Loucy (cell line): Measurements from ENCODE around the gene LDLRAD4.
A peak's percentile ranks its signal among the peaks of the same experiment; 100 is the strongest.

Source experiments
- H2AFZ ChIP-seq: fragments of 200-600 bp; sonication (generic); 2 replicates; pipeline ENCODE4 v1.6.0; 2016; ENCODE audit warnings: antibody characterized with exemption, mild to moderate bottlenecking, low read length, moderate library complexity
- H3F3A ChIP-seq: fragments of 200-600 bp; 2 replicates; pipeline ENCODE4 v1.6.0; 2016; ENCODE audit warnings: antibody characterized with exemption, low read depth, mild to moderate bottlenecking
- H3K27me3 ChIP-seq: fragments of 200-600 bp; sonication (generic); 2 replicates; pipeline ENCODE4 v1.6.1; 2014; ENCODE audit warnings: low read length, mild to moderate bottlenecking; ENCODE audit not compliant: insufficient read depth, poor library complexity, severe bottlenecking
- H3K36me3 ChIP-seq: fragments of 200-600 bp; sonication (generic); 2 replicates; pipeline ENCODE4 v1.6.1; 2016; ENCODE audit warnings: low read length; ENCODE audit not compliant: insufficient read depth
- H3K4me1 ChIP-seq: fragments of 200-600 bp; sonication (generic); 2 replicates; pipeline ENCODE4 v1.5.1; 2014; ENCODE audit warnings: low read length, mild to moderate bottlenecking; ENCODE audit not compliant: insufficient read depth, poor library complexity, severe bottlenecking
- H3K4me2 ChIP-seq: fragments of 200-600 bp; sonication (generic); 2 replicates; pipeline ENCODE4 v1.6.0; 2014; ENCODE audit warnings: antibody characterized with exemption, low read length, low read depth, mild to moderate bottlenecking; ENCODE audit not compliant: poor library complexity, severe bottlenecking
- H3K4me3 ChIP-seq: fragments of 200-600 bp; sonication (generic); 2 replicates; pipeline ENCODE4 v1.5.1; 2014; ENCODE audit warnings: low read length, mild to moderate bottlenecking, mixed read lengths; ENCODE audit not compliant: poor library complexity, severe bottlenecking
- H3K79me2 ChIP-seq: fragments of 200-600 bp; sonication (generic); 2 replicates; pipeline ENCODE4 v1.6.1; 2014; ENCODE audit warnings: low read length; ENCODE audit not compliant: insufficient read depth
- H3K9ac ChIP-seq: fragments of 200-600 bp; sonication (generic); 2 replicates; pipeline ENCODE4 v1.6.0; 2014; ENCODE audit warnings: mild to moderate bottlenecking, low read depth, low read length, moderate library complexity; ENCODE audit not compliant: poor library complexity, severe bottlenecking
- H3K9me2 ChIP-seq: fragments of 200-600 bp; sonication (generic); replicated peaks from 2 replicates; pipeline ENCODE4 v1.6.1; 2016; ENCODE audit warnings: low read depth, low read length, mixed read lengths
- H3K9me3 ChIP-seq: fragments of 200-600 bp; sonication (generic); 2 replicates; pipeline ENCODE4 v1.6.1; 2014; ENCODE audit warnings: mild to moderate bottlenecking, antibody characterized with exemption, low read length, low read depth; ENCODE audit not compliant: insufficient read depth
- H4K20me1 ChIP-seq: fragments of 200-600 bp; sonication (generic); 2 replicates; pipeline ENCODE4 v1.6.0; 2014; ENCODE audit warnings: antibody characterized with exemption, low read length, mild to moderate bottlenecking; ENCODE audit not compliant: insufficient read depth, poor library complexity, severe bottlenecking
- CTCF ChIP-seq: fragments of 200-600 bp; sonication (generic); conservative IDR thresholded peaks from 2 replicates; pipeline ENCODE4 v1.5.1; 2014; ENCODE audit warnings: mild to moderate bottlenecking, antibody characterized with exemption, low read length
- EZH2phosphoT487 ChIP-seq: fragments of 200-600 bp; IDR thresholded peaks from 2 replicates; pipeline ENCODE4 v1.6.1; 2018; ENCODE audit warnings: antibody characterized with exemption, mild to moderate bottlenecking, moderate library complexity, borderline replicate concordance

Gene LDLRAD4

GRCh38 chr18:13409026-13409425, 190.5 kb downstream of the LDLRAD4 start:
- Histone ChIP-seq H3K4me3 (no peak overlapping the region), H3K27me3 (no peaks in the 10 kb centered on the region), H3K9me2 (no peaks in the 10 kb centered on the region), H2AFZ (no peak overlapping the region), H3K9me3 (no peaks in the 10 kb centered on the region), H4K20me1 (no peaks in the 10 kb centered on the region), H3K4me2 (no peak overlapping the region), H3F3A (no peaks in the 10 kb centered on the region), H3K79me2 (no peaks in the 10 kb centered on the region), H3K4me1 (peaks cover 11% of the 10 kb centered on the region), H3K36me3 (no peaks in the 10 kb centered on the region; the same call in 1 of the 2 replicates), H3K9ac (no peak overlapping the region)
- no peak for TF ChIP-seq CTCF
- TF ChIP-seq EZH2phosphoT487 = no peak

- Histone ChIP-seq H3K9me3 (no peaks in the 10 kb centered on the region), H3K79me2 (no peaks in the 10 kb centered on the region), H3K4me1 (peaks cover 11% of the 10 kb centered on the region), H3K4me2 (no peak overlapping the region), H3K36me3 (no peaks in the 10 kb centered on the region; the same call in 1 of the 2 replicates), H3K9ac (no peak overlapping the region), H3K9me2 (no peaks in the 10 kb centered on the region), H2AFZ (no peak overlapping the region), H3K4me3 (no peak overlapping the region), H3K27me3 (no peaks in the 10 kb centered on the region), H4K20me1 (no peaks in the 10 kb centered on the region), H3F3A (no peaks in the 10 kb centered on the region)
- TF ChIP-seq CTCF = peak; percentile 54
- TF ChIP-seq EZH2phosphoT487 = no peak
These were observed 191.4 kb downstream of the LDLRAD4 start for GRCh38 chr18:13409997-13410396.

GRCh38 chr18:13410471-13410870, 191.9 kb downstream of the LDLRAD4 start:
- peaks cover 11% of the 10 kb centered on the region for H3K4me1 ChIP-seq
- no peak overlapping the region for H3K9ac ChIP-seq
- H3K9me2 ChIP-seq = no peaks in the 10 kb centered on the region
- H3K36me3 ChIP-seq = no peaks in the 10 kb centered on the region; the same call in 1 of the 2 replicates
- H2AFZ ChIP-seq = no peak overlapping the region
- no peaks in the 10 kb centered on the region for H3K79me2 ChIP-seq
- H3K27me3 ChIP-seq = no peaks in the 10 kb centered on the region
- no peak overlapping the region for H3K4me2 ChIP-seq
- no peaks in the 10 kb centered on the region for H3K9me3 ChIP-seq
- no peaks in the 10 kb centered on the region for H4K20me1 ChIP-seq
- no peak overlapping the region for H3K4me3 ChIP-seq
- no peak for TF ChIP-seq CTCF
- TF ChIP-seq EZH2phosphoT487 = no peak
- H3F3A ChIP-seq = no peaks in the 10 kb centered on the region
